ENCODE measurements around the gene SLC2A4RG.

GRCh38 chr20:63765902-63766301 is 26.3 kb downstream of the SLC2A4RG start:
- TF ChIP-seq CTCF (IDR thresholded peaks at IDR 0.05) = no peak
- TF ChIP-seq POLR2A (IDR thresholded peaks at IDR 0.05; ENCODE audit: low read depth) = no peak
- no peak for TF ChIP-seq EP300 (IDR thresholded peaks at IDR 0.05)
- no peak for TF ChIP-seq POLR2AphosphoS5 (IDR thresholded peaks at IDR 0.05)
